Fibroblast of lung (primary cell): ENCODE results near the gene FEZF1. TPM values are rescaled to one million over a fixed set of nuclear protein-coding genes. Genes with fewer than 3 reads are reported as not detected.
A peak's percentile ranks its signal among the peaks of the same experiment; 100 is the strongest.

Experiments
- DNase-seq, 2 donors: peaks; one replicate each; pipeline versions ENCODE4 v3.0.0 to v3.0.0-alpha.2; 2010; ENCODE audit warnings: low read depth in 2 of 2
- H2AFZ ChIP-seq: 2 replicates; pipeline ENCODE4 v1.5.1; 2012; ENCODE audit warnings: low read length, control low read depth, inconsistent platforms
- H3K27ac ChIP-seq: 2 replicates; pipeline ENCODE4 v1.5.1; 2011; ENCODE audit warnings: low read length, control low read depth; ENCODE audit not compliant: insufficient read depth
- H3K27me3 ChIP-seq: 2 replicates; pipeline ENCODE4 v1.5.1; 2011; ENCODE audit warnings: mild to moderate bottlenecking, low read length; ENCODE audit not compliant: control insufficient read depth, insufficient read depth
- H3K36me3 ChIP-seq: 2 replicates; pipeline ENCODE4 v1.5.1; 2011; ENCODE audit warnings: low read length; ENCODE audit not compliant: control insufficient read depth, insufficient read depth
- H3K4me1 ChIP-seq: 2 replicates; pipeline ENCODE4 v1.5.1; 2011; ENCODE audit warnings: low read length; ENCODE audit not compliant: control insufficient read depth, insufficient read depth; ENCODE audit errors: extremely low read depth
- H3K4me2 ChIP-seq: 2 replicates; pipeline ENCODE4 v1.5.1; 2011; ENCODE audit warnings: low read length, control low read depth; ENCODE audit not compliant: insufficient read depth; ENCODE audit errors: extremely low read depth
- H3K4me3 ChIP-seq, 4 experiments: fragments of 200-600 bp in 1 of 4; sonication (generic) in 1 of 4; replicated peaks in 1 of 4; 2 replicates each; pipeline ENCODE4 v1.5.1; 2011 to 2016; ENCODE audit warnings: low read length in 4 of 4, low read depth in 3 of 4, mild to moderate bottlenecking in 3 of 4, control low read depth in 2 of 4, inconsistent platforms in 1 of 4, mixed read lengths in 1 of 4; ENCODE audit not compliant: insufficient read depth in 1 of 4; ENCODE audit errors: control extremely low read depth in 1 of 4
- H3K79me2 ChIP-seq: 2 replicates; pipeline ENCODE4 v1.5.1; 2012; ENCODE audit warnings: mild to moderate bottlenecking, low read length, inconsistent platforms; ENCODE audit not compliant: control insufficient read depth, insufficient read depth
- H3K9ac ChIP-seq: 2 replicates; pipeline ENCODE4 v1.5.1; 2011; ENCODE audit warnings: mild to moderate bottlenecking, low read length, control low read depth; ENCODE audit not compliant: insufficient read depth
- H3K9me3 ChIP-seq: 2 replicates; pipeline ENCODE4 v1.5.1; 2012; ENCODE audit warnings: low read depth, low read length; ENCODE audit not compliant: control insufficient read depth, insufficient read depth
- H4K20me1 ChIP-seq: 2 replicates; pipeline ENCODE4 v1.5.1; 2011; ENCODE audit warnings: low read length; ENCODE audit not compliant: control insufficient read depth, insufficient read depth; ENCODE audit errors: extremely low read depth
- CTCF ChIP-seq, 2 donors: IDR thresholded peaks in 1 of 2; conservative IDR thresholded peaks in 1 of 2; 1 replicate in 1 of 2; 2 replicates in 1 of 2; pipeline ENCODE4 v1.5.1; 2011 to 2012; ENCODE audit warnings: low read length in 2 of 2, control low read depth in 1 of 2, inconsistent platforms in 1 of 2, low read depth in 1 of 2, mild to moderate bottlenecking in 1 of 2
- EZH2 ChIP-seq: IDR thresholded peaks from 2 replicates; pipeline ENCODE4 v1.5.1; 2012; ENCODE audit warnings: low read length, control low read depth, mild to moderate bottlenecking; ENCODE audit errors: missing control alignments
- polyA plus RNA-seq, 2 donors: library from polyadenylated mRNA; depleted of rRNA in 1 of 2; stranded (reverse) in 1 of 2; unstranded in 1 of 2; fragments of >200 nt; gene quantifications; 2 replicates each; pipeline ENCODE4 v1.2.1, GENCODE V29; 2011 to 2012; ENCODE audit warnings: missing spikeins in 1 of 2
- total RNA-seq: library from RNA; depleted of rRNA; stranded (reverse); fragments of >200 nt; gene quantifications from 2 replicates; pipeline ENCODE4 v1.2.1, GENCODE V29; 2014

The FEZF1 gene
- total and polyA plus RNA-seq, 2 donors (not counting 1 experiment from before 2014, with no cell fraction given), result not detected

DNA sequence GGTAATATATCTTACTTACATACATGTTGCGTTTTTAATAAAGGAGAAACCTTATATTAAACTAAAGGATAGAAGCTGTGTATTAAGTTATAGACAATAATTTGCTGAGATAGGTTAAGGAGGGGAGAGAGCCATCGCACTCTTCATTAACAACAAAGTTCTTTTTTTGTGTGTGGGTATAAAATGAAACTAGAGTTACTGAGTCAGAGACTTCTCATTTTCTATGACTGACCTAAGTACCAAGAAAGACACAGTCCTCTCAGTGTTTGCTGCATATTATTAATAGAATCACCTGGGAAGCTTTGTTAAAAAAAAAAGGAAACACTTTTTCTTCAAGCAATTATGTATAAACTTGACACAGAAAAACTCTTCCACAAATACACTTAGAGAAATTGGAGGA is 31.4 kb downstream of the FEZF1 start:
- H3K36me3 ChIP-seq, result no peaks in the 10 kb centered on the region
- no peaks in the 10 kb centered on the region for H3K9me3 ChIP-seq
- no peak overlapping the region for H3K27ac ChIP-seq
- no peaks in the 10 kb centered on the region for H3K27me3 ChIP-seq
- no peaks in the 10 kb centered on the region for H3K4me1 ChIP-seq
- no peak overlapping the region for H3K4me3 ChIP-seq
- H4K20me1 ChIP-seq, result no peaks in the 10 kb centered on the region
- no peaks in the 10 kb centered on the region for H3K79me2 ChIP-seq
- TF ChIP-seq EZH2 (no peak), CTCF (conservative IDR thresholded peaks at IDR 0.05 in 1 of 2, IDR thresholded peaks at IDR 0.05 in 1 of 2; ENCODE audit: low read depth in 1 of 2, low read length in 2 of 2) (no peak)
- H3K9ac ChIP-seq, result no peak overlapping the region
- H2AFZ ChIP-seq, result no peak overlapping the region
- DNase-seq, result no peak
- H3K4me2 ChIP-seq, result no peak overlapping the region

DNA sequence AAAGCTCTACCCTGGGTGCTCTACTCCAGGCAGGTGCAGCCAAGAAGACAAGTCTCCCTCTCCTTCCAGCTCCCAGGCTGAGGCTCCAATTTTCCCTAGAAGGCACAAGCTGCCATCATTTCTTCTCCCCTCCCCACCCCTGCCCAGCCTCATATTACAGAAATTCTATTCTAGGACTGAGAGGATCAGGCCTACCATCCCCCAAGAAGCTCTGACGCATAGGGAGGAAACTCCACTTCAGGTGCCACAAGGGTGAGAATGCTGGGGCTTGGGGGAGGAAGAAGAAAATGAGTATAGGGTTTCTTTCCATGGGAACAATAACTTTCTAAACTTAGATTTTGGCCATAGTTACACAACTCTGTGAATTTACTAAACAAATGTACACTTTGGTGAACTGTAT is 35.3 kb downstream of the FEZF1 start:
- Histone ChIP-seq H3K79me2 (no peaks in the 10 kb centered on the region), H3K4me3 (no peak overlapping the region), H4K20me1 (no peaks in the 10 kb centered on the region), H3K27me3 (no peaks in the 10 kb centered on the region), H3K9ac (no peak overlapping the region), H2AFZ (no peak overlapping the region), H3K4me2 (no peak overlapping the region), H3K36me3 (no peaks in the 10 kb centered on the region), H3K4me1 (no peaks in the 10 kb centered on the region), H3K27ac (no peak overlapping the region), H3K9me3 (no peaks in the 10 kb centered on the region)
- TF ChIP-seq CTCF (conservative IDR thresholded peaks at IDR 0.05 in 1 of 2, IDR thresholded peaks at IDR 0.05 in 1 of 2; ENCODE audit: low read depth in 1 of 2, low read length in 2 of 2) (no peak), EZH2 (no peak)
- peak in 1 of 2 donors; percentile 9 for DNase-seq

DNA sequence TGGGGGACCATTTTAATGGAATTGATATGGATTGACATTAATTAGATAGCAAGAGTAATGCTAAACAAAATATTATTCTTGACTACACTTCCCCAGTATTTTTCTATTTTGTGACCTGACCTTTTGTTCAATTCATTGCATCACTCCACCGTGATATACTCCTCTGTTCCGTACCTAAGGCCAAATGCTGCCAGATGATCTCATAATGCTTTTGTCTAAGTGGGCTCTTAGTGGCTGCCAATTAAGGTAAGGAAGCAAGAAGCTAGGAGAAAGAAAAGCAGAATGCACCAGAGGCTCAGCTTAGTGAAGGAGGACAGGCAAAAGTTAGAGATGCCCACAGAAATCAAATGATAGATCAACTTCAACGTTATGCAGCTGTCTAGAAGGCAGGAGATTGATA is 36.4 kb downstream of the FEZF1 start:
- H3K9ac ChIP-seq, result no peak overlapping the region
- H3K36me3 ChIP-seq, result no peaks in the 10 kb centered on the region
- H2AFZ ChIP-seq, result no peak overlapping the region
- no peaks in the 10 kb centered on the region for H3K4me1 ChIP-seq
- TF ChIP-seq EZH2 (no peak), CTCF (conservative IDR thresholded peaks at IDR 0.05 in 1 of 2, IDR thresholded peaks at IDR 0.05 in 1 of 2; ENCODE audit: low read depth in 1 of 2, low read length in 2 of 2) (no peak)
- H4K20me1 ChIP-seq, result no peaks in the 10 kb centered on the region
- no peak overlapping the region for H3K4me3 ChIP-seq
- H3K27ac ChIP-seq, result no peak overlapping the region
- H3K9me3 ChIP-seq, result no peaks in the 10 kb centered on the region
- no peak overlapping the region for H3K4me2 ChIP-seq
- no peaks in the 10 kb centered on the region for H3K27me3 ChIP-seq
- no peak for DNase-seq
- H3K79me2 ChIP-seq, result no peaks in the 10 kb centered on the region
